ENCODE results near the gene C16orf82. TPM values are rescaled to one million over a fixed set of nuclear protein-coding genes. Genes with fewer than 3 reads are reported as not detected.

The C16orf82 gene
- total and polyA plus RNA-seq, 2 donors from 2014 or later: not detected

- DNase-seq (no peak), FAIRE-seq (no peak)
- no peaks in the 10 kb centered on the region for H3K9me3 ChIP-seq (ENCODE audit: control insufficient read depth in 2 of 3, insufficient read depth in 1 of 3, low read length in 3 of 3)
- no peak overlapping the region for H3K27ac ChIP-seq (ENCODE audit: low read depth in 2 of 2, low read length in 2 of 2)
- intact Hi-C loops (cut with DNase I): no loop called here
- no peaks in the 10 kb centered on the region for H3K27me3 ChIP-seq (ENCODE audit: control insufficient read depth, insufficient read depth, low read length)
- no peaks in the 10 kb centered on the region for H3K36me3 ChIP-seq (ENCODE audit: control insufficient read depth in 2 of 3, insufficient read depth in 3 of 3, low read length in 3 of 3)
- no peak for TF ChIP-seq CTCF (IDR thresholded peaks at IDR 0.05; ENCODE audit: borderline replicate concordance, extremely low read depth, insufficient read depth)
- H3K9ac ChIP-seq (ENCODE audit: low read length in 3 of 3): no peak overlapping the region
- no peak overlapping the region for H3K4me3 ChIP-seq (ENCODE audit: low read length in 3 of 3)
- no peaks in the 10 kb centered on the region for H3K4me1 ChIP-seq (ENCODE audit: control insufficient read depth in 2 of 3, insufficient read depth in 2 of 3, low read depth in 1 of 3, low read length in 3 of 3)
These were observed 39.6 kb downstream of the C16orf82 start for GRCh38 chr16:27106305-27106704.

- no peak for TF ChIP-seq CTCF (IDR thresholded peaks at IDR 0.05; ENCODE audit: borderline replicate concordance, extremely low read depth, insufficient read depth)
- Histone ChIP-seq H3K36me3 (ENCODE audit: control insufficient read depth in 2 of 3, insufficient read depth in 3 of 3, low read length in 3 of 3) (no peaks in the 10 kb centered on the region), H3K4me1 (ENCODE audit: control insufficient read depth in 2 of 3, insufficient read depth in 2 of 3, low read depth in 1 of 3, low read length in 3 of 3) (no peaks in the 10 kb centered on the region), H3K27ac (ENCODE audit: low read depth in 2 of 2, low read length in 2 of 2) (no peak overlapping the region), H3K9ac (ENCODE audit: low read length in 3 of 3) (no peak overlapping the region), H3K27me3 (ENCODE audit: control insufficient read depth, insufficient read depth, low read length) (no peaks in the 10 kb centered on the region), H3K4me3 (ENCODE audit: low read length in 3 of 3) (no peak overlapping the region), H3K9me3 (ENCODE audit: control insufficient read depth in 2 of 3, insufficient read depth in 1 of 3, low read length in 3 of 3) (no peaks in the 10 kb centered on the region)
- peak in 2 of 5 donors; percentile 15 to 56 for DNase-seq
- intact Hi-C loops (cut with DNase I): no loop called here
- FAIRE-seq: no peak
These were observed 40.5 kb downstream of the C16orf82 start for GRCh38 chr16:27107185-27107592.

GRCh38 chr16:27108051-27108770, 41.5 kb downstream of the C16orf82 start:
- Histone ChIP-seq H3K4me3 (ENCODE audit: low read length in 3 of 3) (no peak overlapping the region), H3K9ac (ENCODE audit: low read length in 3 of 3) (no peak overlapping the region), H3K27me3 (ENCODE audit: control insufficient read depth, insufficient read depth, low read length) (no peaks in the 10 kb centered on the region), H3K4me1 (ENCODE audit: control insufficient read depth in 2 of 3, insufficient read depth in 2 of 3, low read depth in 1 of 3, low read length in 3 of 3) (no peaks in the 10 kb centered on the region), H3K9me3 (ENCODE audit: control insufficient read depth in 2 of 3, insufficient read depth in 1 of 3, low read length in 3 of 3) (no peaks in the 10 kb centered on the region), H3K36me3 (ENCODE audit: control insufficient read depth in 2 of 3, insufficient read depth in 3 of 3, low read length in 3 of 3) (no peaks in the 10 kb centered on the region), H3K27ac (ENCODE audit: low read depth in 2 of 2, low read length in 2 of 2) (no peak overlapping the region)
- DNase-seq: no peak
- intact Hi-C loops (cut with DNase I): no loop called here
- TF ChIP-seq CTCF (IDR thresholded peaks at IDR 0.05; ENCODE audit: borderline replicate concordance, extremely low read depth, insufficient read depth): no peak
- no peak for FAIRE-seq

All from kidney (tissue), 14 donors.